B cell (primary cell): Measurements from ENCODE around the gene WWC2.

ENCODE experiments used
- EZH2 ChIP-seq: IDR thresholded peaks from 2 replicates; pipeline ENCODE4 v1.6.1; 2012; ENCODE audit warnings: borderline replicate concordance, low read depth, mild to moderate bottlenecking, moderate library complexity, low read length; ENCODE audit not compliant: insufficient read depth, poor library complexity, severe bottlenecking
- TF ChIP-seq, protein P1 (sequence below): fragments of 200-600 bp; IDR thresholded peaks from one replicate; pipeline ENCODE4 v1.8.0; 2022; ENCODE audit warnings: antibody characterized with exemption, mild to moderate bottlenecking

DNA sequence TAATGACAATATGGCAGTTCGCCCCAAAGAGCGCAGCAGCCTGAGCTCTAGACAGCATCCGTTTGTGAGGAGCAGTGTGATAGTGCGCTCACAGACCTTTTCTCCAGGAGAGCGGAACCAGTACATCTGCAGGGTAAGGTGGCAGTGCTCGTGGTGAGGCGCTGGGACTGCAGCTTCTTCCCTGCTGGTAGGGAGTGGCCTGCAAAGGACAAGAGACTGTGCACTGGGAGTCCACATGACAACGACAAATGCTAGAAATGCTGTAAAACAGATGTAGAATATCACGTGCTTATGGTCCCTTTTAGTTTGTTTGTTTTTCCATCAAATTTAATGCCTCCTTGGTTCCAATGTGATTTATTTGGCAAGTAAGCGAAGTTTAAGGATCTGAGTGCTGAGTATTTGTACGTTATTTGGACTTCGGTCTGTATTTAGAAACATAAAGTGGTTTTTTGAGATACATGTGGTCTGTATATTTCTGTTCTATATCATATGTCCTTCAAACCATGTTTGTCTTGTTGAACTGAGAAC, 185.3 kb downstream of the WWC2 start:
- TF ChIP-seq, protein P1, sequence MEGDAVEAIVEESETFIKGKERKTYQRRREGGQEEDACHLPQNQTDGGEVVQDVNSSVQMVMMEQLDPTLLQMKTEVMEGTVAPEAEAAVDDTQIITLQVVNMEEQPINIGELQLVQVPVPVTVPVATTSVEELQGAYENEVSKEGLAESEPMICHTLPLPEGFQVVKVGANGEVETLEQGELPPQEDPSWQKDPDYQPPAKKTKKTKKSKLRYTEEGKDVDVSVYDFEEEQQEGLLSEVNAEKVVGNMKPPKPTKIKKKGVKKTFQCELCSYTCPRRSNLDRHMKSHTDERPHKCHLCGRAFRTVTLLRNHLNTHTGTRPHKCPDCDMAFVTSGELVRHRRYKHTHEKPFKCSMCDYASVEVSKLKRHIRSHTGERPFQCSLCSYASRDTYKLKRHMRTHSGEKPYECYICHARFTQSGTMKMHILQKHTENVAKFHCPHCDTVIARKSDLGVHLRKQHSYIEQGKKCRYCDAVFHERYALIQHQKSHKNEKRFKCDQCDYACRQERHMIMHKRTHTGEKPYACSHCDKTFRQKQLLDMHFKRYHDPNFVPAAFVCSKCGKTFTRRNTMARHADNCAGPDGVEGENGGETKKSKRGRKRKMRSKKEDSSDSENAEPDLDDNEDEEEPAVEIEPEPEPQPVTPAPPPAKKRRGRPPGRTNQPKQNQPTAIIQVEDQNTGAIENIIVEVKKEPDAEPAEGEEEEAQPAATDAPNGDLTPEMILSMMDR, result no peak
- no peak for TF ChIP-seq EZH2
